K562 (cell line): ENCODE data around the gene PLCG2. TPM values are rescaled to one million over a fixed set of nuclear protein-coding genes. Genes with fewer than 3 reads are reported as not detected.

ENCODE experiments used
- CHAMP1 ChIP-seq: fragments of 450-650 bp; IDR thresholded peaks from 2 replicates; pipeline ENCODE4 v1.6.1; 2016; ENCODE audit warnings: mild to moderate bottlenecking
- CTBP1 ChIP-seq: fragments of 450-650 bp; IDR thresholded peaks from 2 replicates; pipeline ENCODE4 v1.6.1; 2016; ENCODE audit warnings: borderline replicate concordance
- CXXC5 ChIP-seq: fragments of 250-450 bp; sonication (Bioruptor Pico); IDR thresholded peaks from 2 replicates; pipeline ENCODE4 v1.8.0; 2022; ENCODE audit warnings: inconsistent platforms, mild to moderate bottlenecking, moderate library complexity
- DPF2 ChIP-seq: fragments of 450-650 bp; IDR thresholded peaks from 2 replicates; pipeline ENCODE4 v1.6.1; 2016
- EZH2 ChIP-seq: IDR thresholded peaks from 2 replicates; pipeline ENCODE4 v1.6.1; 2012; ENCODE audit warnings: low read depth, mild to moderate bottlenecking, inconsistent platforms, low read length, borderline replicate concordance
- HMG20A ChIP-seq: fragments of 450-650 bp; formaldehyde crosslinking; conservative IDR thresholded peaks from 2 replicates; pipeline ENCODE4 v1.4.0; 2020; ENCODE audit warnings: mild to moderate bottlenecking, mixed read lengths
- HMG20B ChIP-seq: fragments of 250-450 bp; sonication (Bioruptor Pico); IDR thresholded peaks from 2 replicates; pipeline ENCODE4 v1.5.0; 2021; ENCODE audit warnings: mild to moderate bottlenecking
- HMGXB4 ChIP-seq: sonication (generic); formaldehyde crosslinking; IDR thresholded peaks from 2 replicates; pipeline ENCODE4 v1.8.1; 2023; ENCODE audit warnings: mild to moderate bottlenecking, missing genetic modification reagents
- ILK ChIP-seq: fragments of 450-650 bp; IDR thresholded peaks from 2 replicates; pipeline ENCODE4 v1.6.1; 2016; ENCODE audit warnings: missing genetic modification characterization, low read depth, mild to moderate bottlenecking, missing compliant biosample characterization, moderate library complexity, borderline replicate concordance
- KDM2B ChIP-seq: fragments of 250-450 bp; sonication (Bioruptor Pico); IDR thresholded peaks from 2 replicates; pipeline ENCODE4 v1.8.0; 2021; ENCODE audit warnings: mild to moderate bottlenecking, moderate library complexity
- MAFF ChIP-seq: IDR thresholded peaks from 2 replicates; pipeline ENCODE4 v1.6.1; 2012; ENCODE audit warnings: low read length, improper control_type of control experiment
- PHTF2 ChIP-seq: fragments of 250-450 bp; sonication (Bioruptor Pico); IDR thresholded peaks from 2 replicates; pipeline ENCODE4 v1.5.0; 2021; ENCODE audit warnings: mild to moderate bottlenecking
- SMARCE1 ChIP-seq: fragments of 450-650 bp; IDR thresholded peaks from 2 replicates; pipeline ENCODE4 v1.7.1; 2016; ENCODE audit warnings: mild to moderate bottlenecking
- WHSC1 ChIP-seq: IDR thresholded peaks from one replicate; pipeline ENCODE4 v1.6.1; 2012; ENCODE audit warnings: low read length, control low read depth, inconsistent platforms
- ZC3H8 ChIP-seq: fragments of 450-650 bp; IDR thresholded peaks from 2 replicates; pipeline ENCODE4 v1.6.1; 2017
- ZFP91 ChIP-seq: sonication (generic); formaldehyde crosslinking; IDR thresholded peaks from 2 replicates; pipeline ENCODE4 v1.8.0; 2022; ENCODE audit warnings: mild to moderate bottlenecking, missing genetic modification reagents
- ZKSCAN1 ChIP-seq: fragments of 150-350 bp; IDR thresholded peaks from 2 replicates; pipeline ENCODE4 v1.6.1; 2016; ENCODE audit warnings: low read depth, low read length
- ZNF583 ChIP-seq: fragments of 250-450 bp; sonication (Bioruptor Pico); IDR thresholded peaks from 2 replicates; pipeline ENCODE4 v1.4.0; 2020
- ZNF592 ChIP-seq: fragments of 450-650 bp; IDR thresholded peaks from 2 replicates; pipeline ENCODE4 v1.6.1; 2017; ENCODE audit warnings: antibody characterized with exemption, mild to moderate bottlenecking
- ZNF780A ChIP-seq: fragments of 250-450 bp; sonication (Bioruptor Pico); IDR thresholded peaks from 2 replicates; pipeline ENCODE4 v1.5.0; 2021; ENCODE audit warnings: mild to moderate bottlenecking
- ZSCAN32 ChIP-seq: fragments of 450-650 bp; formaldehyde crosslinking; IDR thresholded peaks from 2 replicates; pipeline ENCODE4 v1.4.0; 2020; ENCODE audit warnings: mild to moderate bottlenecking, moderate library complexity
- polyA plus RNA-seq, 8 experiments: library from polyadenylated mRNA; depleted of rRNA in 4 of 8; stranded (reverse) in 5 of 8; unstranded in 3 of 8; fragments of >200 nt; fragmentation: Nextera tagmentation in 2 of 8; fragmentation: Illumina TruSeq in 1 of 8; extraction: Ambion mirVana in 2 of 8; extraction: Trizol in 1 of 8; gene quantifications; 2 replicates each; pipeline versions ENCODE4 v1.2.1 to v1.2.3, GENCODE V29; 2011 to 2014; ENCODE audit warnings: inconsistent platforms in 1 of 8, missing spikeins in 1 of 8
- total RNA-seq, 7 experiments: library from RNA; depleted of rRNA in 6 of 7; stranded (reverse); fragments of >200 nt in 6 of 7; fragmentation: Illumina TruSeq in 2 of 7; extraction: Trizol in 2 of 7; gene quantifications; 2 replicates each; pipeline versions ENCODE4 v1.2.1 to v1.2.3, GENCODE V29; 2011 to 2021; ENCODE audit warnings: low replicate concordance in 1 of 7

Gene PLCG2
- total and polyA plus RNA-seq, 9 of the 15 experiments (the other 6 are each of a cell fraction or from before 2014, with no cell fraction given), result 0.94 to 7.1 (median 3.1) TPM

- TF ChIP-seq EZH2, result no peak
- no peak for TF ChIP-seq KDM2B (CRISPR knock-in tag)
- TF ChIP-seq ZKSCAN1, result no peak
- TF ChIP-seq HMG20A, result 0 out of 2 replicates have a peak, but pooled peaks have one; percentile 15
- no peak for TF ChIP-seq WHSC1
- TF ChIP-seq CTBP1, result peak; percentile 77; the same call in 1 of the 2 replicates
- TF ChIP-seq HMG20B, result no peak
- TF ChIP-seq ZNF780A (CRISPR knock-in tag), result no peak
- TF ChIP-seq CXXC5 (CRISPR knock-in tag), result no peak
- no peak for TF ChIP-seq PHTF2 (CRISPR knock-in tag)
- no peak for TF ChIP-seq HMGXB4
- TF ChIP-seq ZNF592, result no peak
- TF ChIP-seq ZC3H8, result no peak
- TF ChIP-seq ZNF583 (CRISPR knock-in tag), result no peak
- TF ChIP-seq ZSCAN32 (CRISPR knock-in tag), result no peak
- no peak for TF ChIP-seq CHAMP1
- peak; percentile 20; the same call in 1 of the 2 replicates for TF ChIP-seq DPF2
- TF ChIP-seq SMARCE1, result no peak
- no peak for TF ChIP-seq ZFP91 (CRISPR knock-in tag)
- no peak for TF ChIP-seq ILK (tag)
- no peak for TF ChIP-seq MAFF
Measured at GRCh38 chr16:81737885-81738536, 41.1 kb upstream of the PLCG2 start (continued).
